Right lobe of liver (tissue), 4 donors: Measurements from ENCODE around the gene ZNF627.

ENCODE experiments used
- POLR2A ChIP-seq: fragments of 450-650 bp; IDR thresholded peaks from one replicate; pipeline ENCODE4 v1.6.1; 2017; ENCODE audit warnings: antibody characterized with exemption, mild to moderate bottlenecking
- TF ChIP-seq, protein P1 (sequence below), 4 donors: fragments of 200-600 bp in 3 of 4; fragments of 450-650 bp in 1 of 4; IDR thresholded peaks; one replicate each; pipeline versions ENCODE4 v1.5.1 to v1.8.0; 2016 to 2022; ENCODE audit warnings: antibody characterized with exemption in 4 of 4, mild to moderate bottlenecking in 2 of 4
- donor health status: DM: no; HTN: no; CAD: no.
- donor health status: DM: no; HTN: no; CAD: no.
- donor health status: DM: no; HTN: yes; CAD: no.

DNA sequence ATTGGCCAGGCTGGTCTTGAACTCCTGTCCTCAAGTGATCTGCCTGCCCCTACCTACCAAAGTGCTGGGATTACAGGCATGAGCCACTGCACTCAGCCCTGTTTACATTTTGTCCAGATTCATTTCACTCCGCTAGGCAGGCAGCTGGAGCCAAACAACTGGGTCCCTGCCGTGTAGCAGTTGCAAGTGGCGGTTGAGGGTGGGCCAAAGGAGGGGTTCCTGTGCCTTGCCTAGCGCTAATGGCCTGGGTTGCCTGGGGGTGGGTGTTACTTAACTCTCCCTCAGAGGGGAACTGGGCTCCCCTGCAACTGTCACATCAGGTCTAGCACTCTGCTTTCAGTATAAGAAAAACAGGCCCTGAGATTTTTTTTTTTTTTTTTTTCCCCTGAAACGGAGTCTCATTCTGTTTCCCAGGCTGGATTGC, 27.2 kb upstream of the ZNF627 start:
- TF ChIP-seq, protein P1, sequence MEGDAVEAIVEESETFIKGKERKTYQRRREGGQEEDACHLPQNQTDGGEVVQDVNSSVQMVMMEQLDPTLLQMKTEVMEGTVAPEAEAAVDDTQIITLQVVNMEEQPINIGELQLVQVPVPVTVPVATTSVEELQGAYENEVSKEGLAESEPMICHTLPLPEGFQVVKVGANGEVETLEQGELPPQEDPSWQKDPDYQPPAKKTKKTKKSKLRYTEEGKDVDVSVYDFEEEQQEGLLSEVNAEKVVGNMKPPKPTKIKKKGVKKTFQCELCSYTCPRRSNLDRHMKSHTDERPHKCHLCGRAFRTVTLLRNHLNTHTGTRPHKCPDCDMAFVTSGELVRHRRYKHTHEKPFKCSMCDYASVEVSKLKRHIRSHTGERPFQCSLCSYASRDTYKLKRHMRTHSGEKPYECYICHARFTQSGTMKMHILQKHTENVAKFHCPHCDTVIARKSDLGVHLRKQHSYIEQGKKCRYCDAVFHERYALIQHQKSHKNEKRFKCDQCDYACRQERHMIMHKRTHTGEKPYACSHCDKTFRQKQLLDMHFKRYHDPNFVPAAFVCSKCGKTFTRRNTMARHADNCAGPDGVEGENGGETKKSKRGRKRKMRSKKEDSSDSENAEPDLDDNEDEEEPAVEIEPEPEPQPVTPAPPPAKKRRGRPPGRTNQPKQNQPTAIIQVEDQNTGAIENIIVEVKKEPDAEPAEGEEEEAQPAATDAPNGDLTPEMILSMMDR (IDR thresholded peaks at IDR 0.05): no peak
- TF ChIP-seq POLR2A: no peak
